Activated CD4-positive, CD25-positive, alpha-beta regulatory T cell treated with anti-CD3 and anti-CD28 coated beads, Interleukin-2, amount 50 U/mL, for 16 hours (primary cell): ENCODE results near the gene SUPV3L1.
"Not testable (repeated sequence)": the region's sequence is repeated elsewhere in the genome, so short reads cannot be mapped to it uniquely, and the experiment has no call there.

Experiments used
- DNase-seq: peaks from one replicate; pipeline ENCODE4 v3.0.0-alpha.2; 2020; ENCODE audit warnings: low read depth, low spot score

The SUPV3L1 gene

GRCh38 chr10:69179743-69180524 is at the start of gene SUPV3L1:
Gene SUPV3L1, plus strand, starts transcription at chr10:69180234. Its CDS starts 58 bp downstream, at chr10:69180292.
- DNase-seq, result peak; percentile 75

- no peak for DNase-seq
These were observed 49.8 kb upstream of the SUPV3L1 start for GRCh38 chr10:69130251-69130650.

- no peak for DNase-seq
These were observed 40.1 kb upstream of the SUPV3L1 start for GRCh38 chr10:69139961-69140360.

- no peak for DNase-seq
These were observed 38.7 kb upstream of the SUPV3L1 start for GRCh38 chr10:69141304-69141703.

- not testable (repeated sequence) for DNase-seq
These were observed 38.0 kb upstream of the SUPV3L1 start for GRCh38 chr10:69142074-69142473.

GRCh38 chr10:69142983-69143382 is 37.1 kb upstream of the SUPV3L1 start:
- no peak for DNase-seq

- no peak for DNase-seq
These were observed 34.7 kb upstream of the SUPV3L1 start for GRCh38 chr10:69145329-69145728.

GRCh38 chr10:69145864-69146263 is 34.2 kb upstream of the SUPV3L1 start:
- no peak for DNase-seq

- no peak for DNase-seq
These were observed 33.3 kb upstream of the SUPV3L1 start for GRCh38 chr10:69146759-69147158.

- DNase-seq, result no peak
These were observed 28.1 kb upstream of the SUPV3L1 start for GRCh38 chr10:69151984-69152383.

GRCh38 chr10:69153227-69153626 is 26.8 kb upstream of the SUPV3L1 start:
- no peak for DNase-seq

GRCh38 chr10:69160809-69161241 is 19.2 kb upstream of the SUPV3L1 start:
- no peak for DNase-seq

GRCh38 chr10:69168493-69168892 is 11.5 kb upstream of the SUPV3L1 start:
- DNase-seq, result no peak

- DNase-seq, result no peak
These were observed 7.6 kb upstream of the SUPV3L1 start for GRCh38 chr10:69172241-69172982.

GRCh38 chr10:69175326-69175725 is 4.7 kb upstream of the SUPV3L1 start:
- not testable (repeated sequence) for DNase-seq

GRCh38 chr10:69176823-69177222 is 3.2 kb upstream of the SUPV3L1 start:
- DNase-seq, result no peak

- peak; percentile 5 for DNase-seq
These were observed 818 bp upstream of the SUPV3L1 start for GRCh38 chr10:69179089-69179742.

- DNase-seq, result peak; percentile 1
These were observed 631 bp downstream of the SUPV3L1 start for GRCh38 chr10:69180525-69181204.

- DNase-seq, result no peak
These were observed 1.4 kb downstream of the SUPV3L1 start for GRCh38 chr10:69181433-69181832.

- DNase-seq, result no peak
These were observed 2.0 kb downstream of the SUPV3L1 start for GRCh38 chr10:69182005-69182404.

- DNase-seq, result no peak
These were observed 6.5 kb downstream of the SUPV3L1 start for GRCh38 chr10:69186524-69186923.

- DNase-seq, result no peak
These were observed 21.0 kb downstream of the SUPV3L1 start for GRCh38 chr10:69201045-69201444.
